ENCODE measurements around the gene LRCH4. TPM values are rescaled to one million over a fixed set of nuclear protein-coding genes. Genes with fewer than 3 reads are reported as not detected.
"Not testable (repeated sequence)": the region's sequence is repeated elsewhere in the genome, so short reads cannot be mapped to it uniquely, and the experiment has no call there.

LRCH4 gene
- total RNA-seq, 4 donors from 2014 or later: 36.2 to 53.2 (median 44.0) TPM

GRCh38 chr7:100553032-100553431 lies 32.9 kb downstream of the LRCH4 start:
- H3K27me3 ChIP-seq: no peaks in the 10 kb centered on the region
- no peak overlapping the region for H3K4me3 ChIP-seq
- H3K36me3 ChIP-seq: peaks cover 20 to 89% (median 75%) of the 10 kb centered on the region in 4 donors
- peaks cover 8 to 19% (median 16%) of the 10 kb centered on the region in 4 donors for H3K4me1 ChIP-seq
- 95% methylated on average over 3 of the region's 3 CpGs for WGBS
- no peak for DNase-seq (ENCODE audit: extremely low spot score)
- intact Hi-C loops (cut with DNase I): no loop called here
- H3K9me3 ChIP-seq: no peaks in the 10 kb centered on the region
- no peak overlapping the region for H3K27ac ChIP-seq (replicated peaks in 1 of 4)
- TF ChIP-seq POLR2AphosphoS5 (IDR thresholded peaks at IDR 0.05) (no peak), EP300 (IDR thresholded peaks at IDR 0.05) (no peak), POLR2A (IDR thresholded peaks at IDR 0.05; ENCODE audit: low read depth) (no peak), CTCF (IDR thresholded peaks at IDR 0.05) (no peak)

GRCh38 chr7:100552532-100552931 lies 33.4 kb downstream of the LRCH4 start:
- 84% methylated on average over 2 of the region's 2 CpGs for WGBS
- DNase-seq (ENCODE audit: extremely low spot score): no peak
- peaks cover 20 to 84% (median 75%) of the 10 kb centered on the region in 4 donors for H3K36me3 ChIP-seq

GRCh38 chr7:100548446-100548845 lies 37.5 kb downstream of the LRCH4 start:
- H3K27ac ChIP-seq (replicated peaks in 1 of 4): peak overlapping the region; percentile 91 to 92 (median 92)
- peaks cover 49 to 65% (median 62%) of the 10 kb centered on the region in 4 donors for H3K4me1 ChIP-seq
- H3K9me3 ChIP-seq; intact Hi-C loops (cut with DNase I); DNase-seq (ENCODE audit: extremely low spot score); H3K4me3 ChIP-seq; H3K27me3 ChIP-seq: not testable (repeated sequence)
- 66% methylated on average over 4 of the region's 5 CpGs for WGBS
- H3K36me3 ChIP-seq: peaks cover 0 to 45% (median 41%) of the 10 kb centered on the region in 4 donors

More at GRCh38 chr7:100552532-100552931, 33.4 kb downstream of the LRCH4 start:
- H3K9me3 ChIP-seq: no peaks in the 10 kb centered on the region
- no peak overlapping the region for H3K27ac ChIP-seq (replicated peaks in 1 of 4)
- H3K4me3 ChIP-seq: no peak overlapping the region
- H3K27me3 ChIP-seq: no peaks in the 10 kb centered on the region
- intact Hi-C loops (cut with DNase I): no loop called here
- TF ChIP-seq POLR2AphosphoS5 (IDR thresholded peaks at IDR 0.05) (no peak), EP300 (IDR thresholded peaks at IDR 0.05) (no peak), CTCF (IDR thresholded peaks at IDR 0.05) (no peak), POLR2A (IDR thresholded peaks at IDR 0.05; ENCODE audit: low read depth) (no peak)
- peaks cover 13 to 24% (median 21%) of the 10 kb centered on the region in 4 donors for H3K4me1 ChIP-seq

GRCh38 chr7:100547872-100548271 lies 38.1 kb downstream of the LRCH4 start:
- Histone ChIP-seq H3K9me3 (no peaks in the 10 kb centered on the region), H3K4me3 (no peak overlapping the region), H3K27ac (replicated peaks in 1 of 4) (peak overlapping the region; percentile 91 to 92 (median 92)), H3K36me3 (peaks cover 0 to 39% (median 35%) of the 10 kb centered on the region in 4 donors), H3K27me3 (no peaks in the 10 kb centered on the region), H3K4me1 (peaks cover 49 to 71% (median 67%) of the 10 kb centered on the region in 4 donors)
- TF ChIP-seq POLR2AphosphoS5 (IDR thresholded peaks at IDR 0.05) (peak in 1 of 2 donors; percentile 12), POLR2A (IDR thresholded peaks at IDR 0.05; ENCODE audit: low read depth) (no peak), CTCF (IDR thresholded peaks at IDR 0.05) (peak in 1 of 3 experiments; percentile 12), EP300 (IDR thresholded peaks at IDR 0.05) (no peak)
- 30% methylated on average over 2 of the region's 2 CpGs for WGBS
- intact Hi-C loops (cut with DNase I): no loop called here
- no peak for DNase-seq (ENCODE audit: extremely low spot score)

- Histone ChIP-seq H3K4me3 (peak overlapping the region in 2 of 4 donors; percentile 6 to 9), H3K36me3 (peaks cover 0 to 32% (median 28%) of the 10 kb centered on the region in 4 donors)
- 40% methylated on average over 9 of the region's 9 CpGs for WGBS
Observed at GRCh38 chr7:100546926-100547800, 38.8 kb downstream of the LRCH4 start.

More at GRCh38 chr7:100546926-100547800, 38.8 kb downstream of the LRCH4 start:
- DNase-seq (ENCODE audit: extremely low spot score): no peak
- peak overlapping the region; percentile 91 to 92 (median 92) for H3K27ac ChIP-seq (replicated peaks in 1 of 4)
- intact Hi-C loops (cut with DNase I): no loop called here
- no peaks in the 10 kb centered on the region for H3K27me3 ChIP-seq
- no peaks in the 10 kb centered on the region for H3K9me3 ChIP-seq
- TF ChIP-seq CTCF (IDR thresholded peaks at IDR 0.05): no peak
- no peak for TF ChIP-seq POLR2A (IDR thresholded peaks at IDR 0.05; ENCODE audit: low read depth)
- no peak for TF ChIP-seq POLR2AphosphoS5 (IDR thresholded peaks at IDR 0.05)
- TF ChIP-seq EP300 (IDR thresholded peaks at IDR 0.05): no peak
- H3K4me1 ChIP-seq: peaks cover 49 to 78% (median 74%) of the 10 kb centered on the region in 4 donors

Measured in esophagus muscularis mucosa (tissue), 4 donors.